NCI-H2107 treated with DMSO at 0.1 percent for 48 hours (cell line): ENCODE measurements around the gene ACVRL1.

Experiments
- DNase-seq: peaks from one replicate; lab custom pipeline; 2025; ENCODE audit not compliant: unreplicated experiment; lab: John Stamatoyannopoulos, UW

The ACVRL1 gene

GRCh38 chr12:51914034-51914923, 7.0 kb downstream of the ACVRL1 start:
- DNase-seq, result no peak

GRCh38 chr12:51915003-51915625, 7.8 kb downstream of the ACVRL1 start:
- no peak for DNase-seq

DNA sequence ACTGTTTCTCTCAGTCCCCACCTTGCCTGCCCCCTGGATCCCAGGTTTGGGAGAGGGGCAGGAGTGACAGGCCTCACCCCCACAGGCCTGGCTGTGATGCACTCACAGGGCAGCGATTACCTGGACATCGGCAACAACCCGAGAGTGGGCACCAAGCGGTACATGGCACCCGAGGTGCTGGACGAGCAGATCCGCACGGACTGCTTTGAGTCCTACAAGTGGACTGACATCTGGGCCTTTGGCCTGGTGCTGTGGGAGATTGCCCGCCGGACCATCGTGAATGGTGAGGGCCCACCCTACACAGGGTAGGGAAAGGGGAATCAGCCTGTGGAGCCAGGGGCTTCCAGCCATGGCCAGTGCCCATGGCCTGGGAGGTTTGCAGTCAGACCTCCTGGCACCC, 8.6 kb downstream of the ACVRL1 start:
- DNase-seq, result no peak

- DNase-seq, result no peak
These were observed 9.8 kb downstream of the ACVRL1 start for GRCh38 chr12:51917041-51917590.

DNA sequence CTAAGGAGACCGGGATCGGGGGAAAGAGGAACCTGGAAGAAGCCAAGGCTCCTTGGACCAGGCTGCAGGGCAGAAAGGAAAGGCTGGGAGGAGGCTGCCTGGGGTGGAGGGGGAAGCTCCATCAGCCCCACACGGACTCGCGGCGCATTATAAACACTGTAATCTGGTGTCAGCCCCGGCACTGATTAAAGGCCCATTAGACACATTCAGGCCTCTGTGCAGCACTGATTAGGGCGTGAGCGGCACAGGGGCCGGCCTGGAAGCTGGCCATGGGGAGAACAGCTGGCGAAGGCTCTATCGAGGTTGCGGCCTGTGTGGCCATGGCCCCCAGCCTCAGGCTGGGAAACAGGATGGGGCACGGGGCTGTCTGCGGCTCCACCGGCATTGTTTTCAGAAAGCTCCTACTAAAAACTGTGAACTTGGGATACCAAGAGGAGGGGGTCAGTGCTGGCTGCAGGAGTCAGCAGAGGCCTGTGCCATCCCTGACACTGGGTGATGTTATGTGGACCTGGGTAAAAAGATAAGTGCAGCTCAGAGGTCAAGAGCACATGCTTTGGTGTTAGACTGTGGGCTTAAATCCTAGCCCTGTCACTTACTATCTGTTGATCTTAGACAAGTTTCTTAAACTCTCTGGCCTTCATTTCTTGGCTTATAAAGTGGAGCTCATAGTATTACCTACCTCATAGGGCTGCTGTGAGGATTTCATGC, 10.6 kb downstream of the ACVRL1 start:
- DNase-seq, result no peak

DNA sequence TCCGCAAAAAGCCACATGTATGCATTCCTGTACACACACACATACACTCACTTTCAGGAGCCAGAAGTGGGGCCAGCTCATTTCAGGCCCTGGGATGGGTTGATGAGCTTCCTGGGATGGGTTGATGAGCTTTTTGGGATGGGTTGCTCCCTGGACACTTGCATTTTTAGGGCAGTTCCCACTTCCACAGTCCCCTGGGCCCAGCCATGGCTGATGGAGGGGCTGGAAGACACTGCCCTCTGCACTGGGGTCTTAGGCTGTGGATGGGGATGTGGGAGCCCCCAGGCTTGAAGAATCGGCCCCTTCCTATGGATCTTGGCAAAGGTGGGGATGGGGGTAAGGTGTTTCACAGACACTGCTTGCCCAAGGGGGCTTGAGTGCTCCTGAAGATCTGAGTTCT, 12.7 kb downstream of the ACVRL1 start:
- DNase-seq, result no peak

GRCh38 chr12:51921017-51921725, 13.9 kb downstream of the ACVRL1 start:
- no peak for DNase-seq

DNA sequence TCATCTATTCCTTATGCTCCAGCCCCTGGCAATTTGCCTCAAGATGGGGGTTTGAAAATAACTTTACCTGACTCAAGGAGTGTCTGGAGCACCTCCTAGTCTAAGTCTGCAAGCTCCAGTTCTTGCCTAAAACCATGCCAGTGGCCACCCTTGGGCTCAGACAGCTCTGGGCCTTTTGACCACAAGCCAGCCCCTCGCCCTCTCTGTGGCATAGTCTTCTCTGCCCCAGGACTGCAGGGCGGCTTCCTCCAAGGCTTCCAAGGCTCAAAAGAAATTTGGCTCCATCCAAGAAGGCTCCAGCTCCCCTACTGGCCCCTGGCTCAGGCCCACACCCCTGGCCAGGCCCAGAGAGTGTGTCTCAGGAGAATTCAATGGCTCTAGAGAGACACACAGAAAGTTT, 14.8 kb downstream of the ACVRL1 start:
- DNase-seq, result no peak

DNA sequence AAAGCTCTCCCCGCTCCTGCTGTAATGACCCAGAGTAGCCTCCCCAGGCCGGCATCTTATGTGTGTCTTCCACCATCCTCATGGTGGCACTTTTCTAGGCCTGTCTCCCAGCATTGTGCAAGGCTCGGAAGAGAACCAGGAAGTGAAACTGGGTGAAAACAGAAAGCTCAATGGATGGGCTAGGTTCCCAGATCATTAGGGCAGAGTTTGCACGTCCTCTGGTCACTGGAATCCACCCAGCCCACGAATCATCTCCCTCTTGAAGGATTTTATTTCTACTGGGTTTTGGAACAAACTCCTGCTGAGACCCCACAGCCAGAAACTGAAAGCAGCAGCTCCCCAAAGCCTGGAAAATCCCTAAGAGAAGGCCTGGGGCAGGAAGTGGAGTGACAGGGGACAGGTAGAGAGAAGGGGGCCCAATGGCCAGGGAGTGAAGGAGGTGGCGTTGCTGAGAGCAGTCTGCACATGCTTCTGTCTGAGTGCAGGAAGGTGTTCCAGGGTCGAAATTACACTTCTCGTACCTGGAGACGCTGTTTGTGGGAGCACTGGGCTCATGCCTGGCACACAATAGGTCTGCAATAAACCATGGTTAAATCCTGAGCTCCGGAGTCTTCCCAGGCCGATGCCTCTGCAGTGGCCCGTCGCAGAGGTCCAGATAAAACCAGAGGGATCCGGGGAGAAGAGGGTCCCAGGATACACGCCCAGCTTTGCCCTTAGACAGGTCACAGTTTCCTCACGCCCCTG, 15.6 kb downstream of the ACVRL1 start:
- DNase-seq, result no peak

- no peak for DNase-seq
These were observed 16.4 kb downstream of the ACVRL1 start for GRCh38 chr12:51923506-51924365.

GRCh38 chr12:51924551-51925319, 17.4 kb downstream of the ACVRL1 start:
- no peak for DNase-seq

- no peak for DNase-seq
These were observed 18.2 kb downstream of the ACVRL1 start for GRCh38 chr12:51925346-51926063.

GRCh38 chr12:51926064-51926632, 18.8 kb downstream of the ACVRL1 start:
- no peak for DNase-seq

- peak; percentile 13 for DNase-seq
These were observed 19.4 kb downstream of the ACVRL1 start for GRCh38 chr12:51926718-51927117.

GRCh38 chr12:51932218-51933076, 25.1 kb downstream of the ACVRL1 start:
- no peak for DNase-seq

GRCh38 chr12:51934080-51934479, 26.8 kb downstream of the ACVRL1 start:
- no peak for DNase-seq

DNA sequence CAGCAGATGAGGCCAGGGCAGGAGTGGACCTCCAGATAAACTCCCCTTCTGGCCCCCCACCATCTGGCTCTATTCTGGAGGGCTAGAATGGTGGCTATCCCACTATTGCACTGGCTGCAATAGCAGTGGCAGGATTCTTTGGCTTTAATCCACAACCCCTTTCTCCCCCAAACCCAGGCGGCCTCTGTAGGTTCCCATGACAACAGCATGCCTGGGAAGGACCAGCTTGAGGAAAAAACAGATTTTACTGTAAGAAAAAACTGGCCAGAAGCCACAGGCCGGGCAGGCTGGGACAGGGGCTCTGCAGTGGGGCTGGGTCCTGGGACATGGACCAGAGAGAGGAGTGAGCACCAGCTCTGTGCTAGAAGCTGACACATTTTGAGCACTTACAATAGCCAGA, 30.6 kb downstream of the ACVRL1 start:
- no peak for DNase-seq
